Endothelial cell of umbilical vein (primary cell): ENCODE results near the gene DAB2IP. TPM values are rescaled to one million over a fixed set of nuclear protein-coding genes. Genes with fewer than 3 reads are reported as not detected.

Experiments
- BruUV-seq: library from RNA; stranded (reverse); fragments of 400-500 nt; replicated peaks from 2 replicates; lab custom pipeline; 2021; lab: Mats Ljungman, UMichigan
- CTCF ChIA-PET: fragments of 300-600, 350-600 bp; sonication (Branson Sonifier 250); formaldehyde crosslinking; loops from one replicate; lab custom pipeline; 2021; ENCODE audit warnings: antibody characterized with exemption, inconsistent platforms; lab: Charles Lee
- POLR2A ChIA-PET: fragments of 300-600, 350-600 bp; sonication (Branson Sonifier 250); formaldehyde crosslinking; loops from one replicate; lab custom pipeline; 2021; ENCODE audit warnings: antibody characterized with exemption, inconsistent platforms; lab: Charles Lee
- DNase-seq: peaks from one replicate; pipeline ENCODE4 v3.0.0-alpha.2; 2011; ENCODE audit warnings: low read depth, low spot score
- FAIRE-seq: peaks from 2 replicates; lab custom pipeline; 2011; peaks lifted over from hg19 to GRCh38; lab: Jason Lieb, UNC
- H2AFZ ChIP-seq: 2 replicates; pipeline ENCODE4 v1.6.0; 2012; ENCODE audit warnings: low read depth, low read length, control low read depth, inconsistent platforms
- H3K27ac ChIP-seq: 2 replicates; pipeline ENCODE4 v1.5.1; 2011; ENCODE audit warnings: low read depth, mild to moderate bottlenecking, control low read depth, low read length, moderate library complexity; ENCODE audit not compliant: insufficient read depth
- H3K27me3 ChIP-seq, 2 experiments: 2 replicates each; pipeline versions ENCODE4 v1.6.0 to v1.6.1; 2011; ENCODE audit warnings: low read length in 2 of 2, mixed read lengths in 1 of 2; ENCODE audit not compliant: control insufficient read depth in 2 of 2, insufficient read depth in 2 of 2
- H3K36me3 ChIP-seq, 2 experiments: 2 replicates in 1 of 2; 3 replicates in 1 of 2; pipeline ENCODE4 v1.5.1; 2011; ENCODE audit warnings: low read length in 2 of 2, mild to moderate bottlenecking in 1 of 2, moderate library complexity in 1 of 2; ENCODE audit not compliant: control insufficient read depth in 2 of 2, insufficient read depth in 2 of 2; ENCODE audit errors: extremely low read depth in 1 of 2
- H3K4me1 ChIP-seq: 3 replicates; pipeline ENCODE4 v1.5.1; 2011; ENCODE audit warnings: mild to moderate bottlenecking, low read length; ENCODE audit not compliant: control insufficient read depth, insufficient read depth; ENCODE audit errors: extremely low read depth
- H3K4me2 ChIP-seq: 2 replicates; pipeline ENCODE4 v1.6.1; 2011; ENCODE audit warnings: low read length, control low read depth, mixed read lengths; ENCODE audit not compliant: insufficient read depth
- H3K4me3 ChIP-seq, 3 experiments: fragments of 200-600 bp in 1 of 3; sonication (generic), shearing (Covaris generic) in 1 of 3; replicated peaks in 1 of 3; 2 replicates each; pipeline ENCODE4 v1.5.1; 2011 to 2016; ENCODE audit warnings: control low read depth in 3 of 3, low read length in 3 of 3, mild to moderate bottlenecking in 2 of 3, inconsistent platforms in 1 of 3, low read depth in 1 of 3, moderate library complexity in 1 of 3; ENCODE audit not compliant: insufficient read depth in 1 of 3
- H3K79me2 ChIP-seq: 2 replicates; pipeline ENCODE4 v1.6.0; 2012; ENCODE audit warnings: low read length, inconsistent platforms; ENCODE audit not compliant: control insufficient read depth, insufficient read depth
- H3K9ac ChIP-seq: replicated peaks from 2 replicates; pipeline ENCODE3; 2011; ENCODE audit warnings: low read length, control low read depth; ENCODE audit not compliant: insufficient read depth; ENCODE audit errors: extremely low read depth
- H3K9me1 ChIP-seq: replicated peaks from 3 replicates; pipeline ENCODE4 v1.6.0; 2011; ENCODE audit warnings: mild to moderate bottlenecking, low read length; ENCODE audit not compliant: control insufficient read depth, insufficient read depth; ENCODE audit errors: extremely low read depth
- H3K9me3 ChIP-seq: replicated peaks from 2 replicates; pipeline ENCODE4 v1.5.1; 2012; ENCODE audit warnings: low read length, inconsistent platforms; ENCODE audit not compliant: control insufficient read depth, insufficient read depth
- H4K20me1 ChIP-seq: replicated peaks from 2 replicates; pipeline ENCODE3; 2011; ENCODE audit warnings: mild to moderate bottlenecking, low read length; ENCODE audit not compliant: control insufficient read depth, insufficient read depth; ENCODE audit errors: extremely low read depth
- CTCF ChIP-seq, 2 donors: IDR thresholded peaks; 1 replicate in 1 of 2; 2 replicates in 1 of 2; pipeline ENCODE4 v1.5.1; 2011; ENCODE audit warnings: low read length in 2 of 2, mild to moderate bottlenecking in 2 of 2, moderate library complexity in 2 of 2, control low read depth in 1 of 2, inconsistent platforms in 1 of 2, low read depth in 1 of 2; ENCODE audit not compliant: insufficient read depth in 1 of 2; ENCODE audit errors: extremely low read depth in 1 of 2
- EZH2 ChIP-seq: IDR thresholded peaks from 2 replicates; pipeline ENCODE4 v1.6.1; 2012; ENCODE audit warnings: borderline replicate concordance, low read depth, mild to moderate bottlenecking, moderate library complexity, low read length, inconsistent platforms; ENCODE audit not compliant: severe bottlenecking
- FOS ChIP-seq: IDR thresholded peaks from 2 replicates; pipeline ENCODE4 v1.6.1; 2011; ENCODE audit warnings: mild to moderate bottlenecking, low read length, moderate library complexity, borderline replicate concordance; ENCODE audit not compliant: insufficient read depth
- GATA2 ChIP-seq: IDR thresholded peaks from 2 replicates; pipeline ENCODE4 v1.7.0; 2011; ENCODE audit warnings: low read depth, mild to moderate bottlenecking, moderate library complexity, mixed read lengths, low read length; ENCODE audit not compliant: insufficient read length, insufficient read depth
- JUN ChIP-seq: IDR thresholded peaks from 2 replicates; pipeline ENCODE4 v1.6.1; 2011; ENCODE audit warnings: borderline replicate concordance, low read depth; ENCODE audit not compliant: insufficient read length, insufficient read depth
- MYC ChIP-seq: IDR thresholded peaks from one replicate; pipeline ENCODE4 v1.6.1; 2011; ENCODE audit warnings: mild to moderate bottlenecking, low read depth, low read length
- POLR2A ChIP-seq: IDR thresholded peaks from 2 replicates; pipeline ENCODE4 v1.6.1; 2012; ENCODE audit warnings: low read depth, mild to moderate bottlenecking, control low read depth, low read length
- POLR2AphosphoS5 ChIP-seq: IDR thresholded peaks from 2 replicates; pipeline ENCODE4 v1.6.1; 2012; ENCODE audit warnings: low read depth, mild to moderate bottlenecking, control low read depth, low read length, moderate library complexity; ENCODE audit not compliant: insufficient read depth
- dilution Hi-C: fragments of 300-500 bp; cut with MboI; formaldehyde crosslinking; loops from one replicate; pipeline ENCODE4 v1.15.0; 2019; ENCODE audit warnings: low sequenced_read_pairs; ENCODE audit not compliant: extremely low pct_ligation_motif_present
- intact Hi-C: fragments of 100-400 bp; cut with micrococcal nuclease; formaldehyde crosslinking; loops from one replicate; pipeline ENCODE4 v1.10.0; 2022
- polyA plus RNA-seq, 4 experiments: library from polyadenylated mRNA; depleted of rRNA in 3 of 4; stranded (reverse) in 3 of 4; unstranded in 1 of 4; fragments of >200 nt; gene quantifications; 2 replicates each; pipeline versions ENCODE4 v1.2.1 to v1.2.3, GENCODE V29; 2011 to 2012; ENCODE audit warnings: missing spikeins in 1 of 4
- total RNA-seq: library from RNA; stranded (reverse); gene quantifications from 2 replicates; pipeline ENCODE4 v1.2.3, GENCODE V29; 2021
- TF ChIP-seq, protein P1 (sequence below): IDR thresholded peaks from 2 replicates; pipeline ENCODE4 v1.6.1; 2011; ENCODE audit not compliant: insufficient read depth, insufficient read length

DAB2IP gene
- total and polyA plus RNA-seq, 2 donors (not counting 3 experiments of a cell fraction or from before 2014, with no cell fraction given): 29.2 to 53.6 TPM

DNA sequence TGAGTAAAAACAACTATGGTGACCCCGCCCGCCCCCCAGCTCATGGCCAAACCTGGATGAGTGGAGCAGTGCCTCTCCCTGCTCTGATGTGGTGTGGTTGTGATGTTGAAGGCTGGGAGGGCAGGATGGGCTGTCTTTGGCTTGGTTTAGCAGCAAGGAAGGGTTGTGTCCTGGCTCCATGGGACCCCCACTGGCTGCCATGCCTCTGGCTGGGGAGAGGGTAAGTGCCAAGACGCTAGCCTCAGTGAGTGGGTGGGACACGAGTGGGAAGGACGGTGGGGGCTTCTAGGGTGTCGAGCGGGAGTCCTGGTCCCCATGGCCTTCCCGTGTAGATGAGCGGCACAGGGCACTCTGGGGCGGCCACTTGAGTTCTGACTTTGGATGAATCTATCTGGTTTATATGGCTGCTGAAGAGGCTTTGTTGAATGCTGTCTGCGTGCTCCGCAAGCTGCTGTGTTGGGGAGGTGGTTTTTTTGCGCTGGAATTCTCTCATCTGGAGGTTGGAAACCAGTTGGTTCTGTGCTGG lies 50.4 kb downstream of the DAB2IP start:
- Histone ChIP-seq H3K4me1 (peaks cover 13% of the 10 kb centered on the region), H4K20me1 (peaks cover 16% of the 10 kb centered on the region), H3K27ac (no peak overlapping the region), H3K9me3 (no peaks in the 10 kb centered on the region), H3K4me2 (no peak overlapping the region), H3K4me3 (no peak overlapping the region), H3K27me3 (no peaks in the 10 kb centered on the region), H3K9me1 (no peaks in the 10 kb centered on the region), H3K36me3 (no peaks in the 10 kb centered on the region), H3K9ac (no peak overlapping the region), H2AFZ (no peak overlapping the region), H3K79me2 (peaks cover 41% of the 10 kb centered on the region)
- BruUV-seq: no TSS peak
- ChIA-PET POLR2A (no interaction called here), CTCF (interaction anchor here (1.6 to 1.7 kb wide), 2 partner anchors 19 to 304 kb away, joined by 5 to 6 read pairs; no protein-coding TSS in a partner anchor)
- dilution Hi-C loops: no loop called here
- intact Hi-C loops: loop anchor here (5.0 kb wide), 1 partner anchor 141 kb away; no protein-coding TSS in a partner anchor
- no peak for DNase-seq
- no peak for FAIRE-seq
- no peak for TF ChIP-seq POLR2A
- no peak for TF ChIP-seq FOS
- TF ChIP-seq, protein P1, sequence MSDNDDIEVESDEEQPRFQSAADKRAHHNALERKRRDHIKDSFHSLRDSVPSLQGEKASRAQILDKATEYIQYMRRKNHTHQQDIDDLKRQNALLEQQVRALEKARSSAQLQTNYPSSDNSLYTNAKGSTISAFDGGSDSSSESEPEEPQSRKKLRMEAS: no peak
- no peak for TF ChIP-seq POLR2AphosphoS5
- TF ChIP-seq MYC: no peak
- TF ChIP-seq CTCF (IDR thresholded peaks at IDR 0.05; ENCODE audit: extremely low read depth in 1 of 2, insufficient read depth in 1 of 2, low read depth in 1 of 2, low read length in 2 of 2): no peak
- no peak for TF ChIP-seq GATA2
- no peak for TF ChIP-seq EZH2
- no peak for TF ChIP-seq JUN
